Nephron (organoid): ENCODE measurements around the gene SERTAD2.

Experiments used
- H3K27ac Mint-ChIP-seq, 3 experiments: 2 replicates each; pipeline ENCODE4 v1.8.0; 2020; ENCODE audit warnings: mixed read lengths in 3 of 3, mild to moderate bottlenecking in 2 of 3, moderate library complexity in 1 of 3
- H3K27me3 Mint-ChIP-seq: 2 replicates; pipeline ENCODE4 v1.8.0; 2021; ENCODE audit warnings: low read depth, mild to moderate bottlenecking, moderate library complexity, mixed read lengths
- H3K36me3 Mint-ChIP-seq: 2 replicates; pipeline ENCODE4 v1.8.0; 2020; ENCODE audit warnings: low read depth, mixed read lengths
- H3K4me1 Mint-ChIP-seq: 2 replicates; pipeline ENCODE4 v1.8.0; 2020; ENCODE audit warnings: mixed read lengths
- H3K4me3 Mint-ChIP-seq, 3 experiments: 2 replicates each; pipeline ENCODE4 v1.8.0; 2020; ENCODE audit warnings: mild to moderate bottlenecking in 3 of 3, mixed read lengths in 3 of 3, moderate library complexity in 2 of 3
- H3K9me3 Mint-ChIP-seq: 2 replicates; pipeline ENCODE4 v1.8.0; 2020; ENCODE audit warnings: mixed read lengths
- CTCF ChIP-seq, 3 experiments: fragments of 200-600 bp; sonication (generic); IDR thresholded peaks; one replicate each; pipeline ENCODE4 v1.5.0; 2021; ENCODE audit warnings: antibody characterized with exemption in 3 of 3; ENCODE audit not compliant: unreplicated experiment in 3 of 3

SERTAD2 gene

DNA sequence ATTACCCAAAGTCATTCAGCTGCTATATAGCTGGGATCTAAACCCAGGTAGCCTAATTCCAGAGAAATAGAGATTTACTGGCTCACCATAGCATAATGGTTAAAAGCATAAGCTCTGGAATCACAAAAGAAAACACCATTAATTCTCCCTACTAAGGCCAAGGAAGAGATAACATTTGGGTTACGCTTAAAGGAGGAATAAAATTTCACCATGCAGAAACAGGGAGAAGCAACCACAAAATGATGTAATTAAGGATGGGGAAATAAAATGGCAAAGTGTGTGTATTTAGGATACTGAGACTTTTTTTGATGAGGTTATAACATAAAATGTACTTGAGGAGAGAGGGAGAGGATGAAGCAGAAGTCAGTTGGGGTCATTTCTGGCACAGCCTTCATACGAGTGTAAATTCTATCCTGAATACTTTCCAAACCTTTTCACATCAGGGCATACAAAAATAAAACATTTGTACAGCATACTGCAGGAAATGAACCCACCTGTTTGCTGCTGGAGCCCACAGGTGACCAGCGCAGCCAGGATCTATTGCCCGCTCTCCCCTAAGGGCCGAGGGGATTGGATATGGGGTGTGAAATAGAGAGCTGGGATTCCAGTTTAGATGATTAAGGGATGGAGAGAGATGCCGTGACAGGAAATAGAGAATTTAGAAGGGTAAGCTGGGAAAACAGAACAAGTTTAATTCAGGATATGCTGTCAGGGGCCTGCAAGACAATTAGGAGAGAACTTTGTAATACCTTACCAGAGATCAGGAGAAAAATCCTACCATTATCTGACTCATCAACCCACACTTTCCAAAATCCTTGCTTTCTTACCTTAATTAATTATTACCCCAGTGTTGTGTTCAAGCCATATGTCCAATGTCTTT lies 43.8 kb upstream of the SERTAD2 start:
- Mint-ChIP-seq H3K36me3 (no peaks in the 10 kb centered on the region), H3K27ac (no peak overlapping the region), H3K4me1 (peaks cover 31% of the 10 kb centered on the region), H3K4me3 (no peak overlapping the region), H3K27me3 (no peaks in the 10 kb centered on the region), H3K9me3 (peaks cover 6% of the 10 kb centered on the region)
- TF ChIP-seq CTCF (IDR thresholded peaks at IDR 0.05; ENCODE audit: unreplicated experiment in 3 of 3) = no peak

- TF ChIP-seq CTCF (IDR thresholded peaks at IDR 0.05; ENCODE audit: unreplicated experiment in 3 of 3) = no peak
- peaks cover 9% of the 10 kb centered on the region for H3K9me3 Mint-ChIP-seq
- no peak overlapping the region for H3K4me3 Mint-ChIP-seq
- H3K27ac Mint-ChIP-seq = no peak overlapping the region
- peaks cover 31% of the 10 kb centered on the region for H3K4me1 Mint-ChIP-seq
- no peaks in the 10 kb centered on the region for H3K27me3 Mint-ChIP-seq
- peaks cover 3% of the 10 kb centered on the region for H3K36me3 Mint-ChIP-seq
Observed at GRCh38 chr2:64696636-64697035, 42.9 kb upstream of the SERTAD2 start.

DNA sequence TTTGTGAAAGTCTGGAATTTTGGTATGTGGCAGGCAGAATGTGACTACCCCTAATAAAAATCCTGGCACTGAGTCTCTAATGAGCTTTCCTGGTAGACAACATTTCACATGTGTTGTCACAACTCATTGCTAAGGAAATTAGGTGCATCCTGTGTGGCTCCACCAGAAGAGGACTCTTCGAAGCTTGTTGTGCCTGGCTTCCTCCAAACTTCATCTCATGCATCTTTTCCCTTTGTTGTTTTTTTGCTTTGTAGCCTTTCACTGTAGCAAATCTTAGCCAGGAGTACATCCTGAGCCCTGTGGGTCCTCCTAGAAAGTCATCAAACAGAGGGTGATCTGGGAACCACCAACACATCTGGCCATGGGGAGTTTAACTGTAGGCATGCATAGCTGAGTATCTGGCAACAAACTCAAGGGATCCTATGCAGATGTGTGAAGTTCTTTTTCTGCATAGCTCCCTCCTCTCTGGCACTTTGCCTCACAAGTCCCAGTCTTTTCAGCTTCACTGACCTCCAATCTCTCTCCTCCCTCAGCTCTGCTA lies 42.1 kb upstream of the SERTAD2 start:
- Mint-ChIP-seq H3K36me3 (peaks cover 3% of the 10 kb centered on the region), H3K27ac (peak overlapping the region; percentile 7 to 66 (median 20)), H3K4me1 (peaks cover 31% of the 10 kb centered on the region), H3K9me3 (peaks cover 9% of the 10 kb centered on the region), H3K27me3 (no peaks in the 10 kb centered on the region), H3K4me3 (no peak overlapping the region)
- TF ChIP-seq CTCF (IDR thresholded peaks at IDR 0.05; ENCODE audit: unreplicated experiment in 3 of 3) = no peak

GRCh38 chr2:64692401-64692800 lies 38.7 kb upstream of the SERTAD2 start:
- Mint-ChIP-seq H3K27me3 (no peaks in the 10 kb centered on the region), H3K4me1 (peaks cover 23% of the 10 kb centered on the region), H3K4me3 (no peak overlapping the region), H3K9me3 (peaks cover 9% of the 10 kb centered on the region), H3K36me3 (peaks cover 3% of the 10 kb centered on the region), H3K27ac (no peak overlapping the region)
- no peak for TF ChIP-seq CTCF (IDR thresholded peaks at IDR 0.05; ENCODE audit: unreplicated experiment in 3 of 3)

DNA sequence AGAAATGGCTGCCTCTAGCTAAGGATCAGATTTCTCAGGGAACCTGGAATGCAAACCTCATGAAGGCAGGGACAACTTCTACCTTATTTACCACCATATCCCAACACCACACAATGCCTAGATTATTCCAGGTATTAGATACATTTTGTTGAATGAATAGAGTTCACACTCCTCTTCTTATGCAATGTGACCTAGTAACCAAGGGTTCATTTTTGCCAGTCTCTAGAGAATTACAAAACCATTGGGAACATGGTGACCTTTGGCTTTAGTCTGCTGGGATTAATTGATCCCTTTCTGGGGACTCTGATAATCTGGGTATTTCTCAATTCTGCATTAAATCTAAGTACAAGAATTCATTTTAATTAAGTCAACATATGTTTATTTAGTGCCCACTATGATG lies 35.2 kb upstream of the SERTAD2 start:
- no peak overlapping the region for H3K27ac Mint-ChIP-seq
- H3K36me3 Mint-ChIP-seq = peaks cover 3% of the 10 kb centered on the region
- no peaks in the 10 kb centered on the region for H3K27me3 Mint-ChIP-seq
- peaks cover 15% of the 10 kb centered on the region for H3K4me1 Mint-ChIP-seq
- TF ChIP-seq CTCF (IDR thresholded peaks at IDR 0.05; ENCODE audit: unreplicated experiment in 3 of 3) = no peak
- H3K4me3 Mint-ChIP-seq = no peak overlapping the region
- H3K9me3 Mint-ChIP-seq = peaks cover 9% of the 10 kb centered on the region
